KOPT-K1 (cell line): ENCODE data around the gene ETV4.

ENCODE experiments used
- H3K27ac ChIP-seq: fragments of 200-600 bp; sonication (generic); 2 replicates; pipeline ENCODE4 v1.5.1; 2016; ENCODE audit warnings: antibody characterized with exemption, mild to moderate bottlenecking, low read depth, low read length; ENCODE audit not compliant: poor library complexity, severe bottlenecking
- H3K36me3 ChIP-seq: fragments of 200-600 bp; sonication (generic); 2 replicates; pipeline ENCODE4 v1.5.1; 2017; ENCODE audit warnings: antibody characterized with exemption, mild to moderate bottlenecking, low read length, moderate library complexity; ENCODE audit not compliant: insufficient read depth
- H3K9me3 ChIP-seq: fragments of 200-600 bp; sonication (generic); 2 replicates; pipeline ENCODE4 v1.5.1; 2017; ENCODE audit warnings: antibody characterized with exemption, low read length, mild to moderate bottlenecking; ENCODE audit not compliant: insufficient read depth, poor library complexity, severe bottlenecking

ETV4 gene

GRCh38 chr17:43577664-43578403 is 31.7 kb upstream of the ETV4 start:
- no peaks in the 10 kb centered on the region for H3K36me3 ChIP-seq
- H3K27ac ChIP-seq: no peak overlapping the region
- H3K9me3 ChIP-seq: no peaks in the 10 kb centered on the region

GRCh38 chr17:43576563-43577229 is 30.6 kb upstream of the ETV4 start:
- H3K27ac ChIP-seq: no peak overlapping the region
- H3K9me3 ChIP-seq: no peaks in the 10 kb centered on the region
- no peaks in the 10 kb centered on the region for H3K36me3 ChIP-seq

- no peaks in the 10 kb centered on the region for H3K9me3 ChIP-seq
Measured at GRCh38 chr17:43574896-43575525, 28.9 kb upstream of the ETV4 start.

GRCh38 chr17:43574348-43574747 is 28.2 kb upstream of the ETV4 start:
- Histone ChIP-seq H3K9me3 (no peaks in the 10 kb centered on the region), H3K27ac (no peak overlapping the region), H3K36me3 (no peaks in the 10 kb centered on the region)

More at GRCh38 chr17:43574896-43575525, 28.9 kb upstream of the ETV4 start:
- Histone ChIP-seq H3K27ac (no peak overlapping the region), H3K36me3 (no peaks in the 10 kb centered on the region)

- H3K27ac ChIP-seq: no peak overlapping the region
- H3K9me3 ChIP-seq: no peaks in the 10 kb centered on the region
- H3K36me3 ChIP-seq: no peaks in the 10 kb centered on the region
Measured at GRCh38 chr17:43573579-43574321, 27.6 kb upstream of the ETV4 start.

GRCh38 chr17:43572368-43572980 is 26.3 kb upstream of the ETV4 start:
- Histone ChIP-seq H3K36me3 (no peaks in the 10 kb centered on the region), H3K27ac (no peak overlapping the region), H3K9me3 (no peaks in the 10 kb centered on the region)

- H3K27ac ChIP-seq: no peak overlapping the region
- no peaks in the 10 kb centered on the region for H3K36me3 ChIP-seq
- no peaks in the 10 kb centered on the region for H3K9me3 ChIP-seq
Measured at GRCh38 chr17:43570518-43570928, 24.4 kb upstream of the ETV4 start.

GRCh38 chr17:43568506-43569082 is 22.5 kb upstream of the ETV4 start:
- Histone ChIP-seq H3K27ac (no peak overlapping the region), H3K9me3 (no peaks in the 10 kb centered on the region), H3K36me3 (no peaks in the 10 kb centered on the region)

GRCh38 chr17:43563600-43564594 is 17.8 kb upstream of the ETV4 start:
- Histone ChIP-seq H3K36me3 (no peaks in the 10 kb centered on the region), H3K27ac (no peak overlapping the region), H3K9me3 (no peaks in the 10 kb centered on the region)

GRCh38 chr17:43562679-43563599 is 16.8 kb upstream of the ETV4 start:
- Histone ChIP-seq H3K36me3 (no peaks in the 10 kb centered on the region), H3K27ac (no peak overlapping the region), H3K9me3 (no peaks in the 10 kb centered on the region)

GRCh38 chr17:43560461-43561427 is 14.6 kb upstream of the ETV4 start:
- H3K9me3 ChIP-seq: no peaks in the 10 kb centered on the region
- no peak overlapping the region for H3K27ac ChIP-seq
- no peaks in the 10 kb centered on the region for H3K36me3 ChIP-seq
